ENCODE measurements around the gene PARM1. TPM values are rescaled to one million over a fixed set of nuclear protein-coding genes. Genes with fewer than 3 reads are reported as not detected.

PARM1 gene
- total and polyA plus RNA-seq, 8 donors = 29.4 to 140 (median 54.4) TPM

- TF ChIP-seq CTCF (IDR thresholded peaks at IDR 0.05) = no peak
- Histone ChIP-seq H3K36me3 (no peaks in the 10 kb centered on the region), H3K27me3 (no peaks in the 10 kb centered on the region), H3K4me3 (no peak overlapping the region), H3K9me3 (no peaks in the 10 kb centered on the region), H3K27ac (no peak overlapping the region), H3K4me1 (no peaks in the 10 kb centered on the region)
- intact Hi-C loops (cut with DNase I) = no loop called here
- ATAC-seq = no peak
- DNase-seq = no peak
Measured at GRCh38 chr4:75048208-75048879, 115.4 kb downstream of the PARM1 start.

- Histone ChIP-seq H3K4me3 (no peak overlapping the region), H3K27me3 (no peaks in the 10 kb centered on the region), H3K36me3 (no peaks in the 10 kb centered on the region), H3K27ac (no peak overlapping the region), H3K4me1 (no peaks in the 10 kb centered on the region), H3K9me3 (no peaks in the 10 kb centered on the region)
- TF ChIP-seq CTCF (IDR thresholded peaks at IDR 0.05) = no peak
- intact Hi-C loops (cut with DNase I) = no loop called here
- ATAC-seq (no peak), DNase-seq (no peak)
Measured at GRCh38 chr4:75051431-75051830, 118.5 kb downstream of the PARM1 start.

GRCh38 chr4:75053352-75053751 is 120.4 kb downstream of the PARM1 start:
- no peak for ATAC-seq
- no peaks in the 10 kb centered on the region for H3K36me3 ChIP-seq
- H3K4me3 ChIP-seq = no peak overlapping the region
- TF ChIP-seq CTCF (IDR thresholded peaks at IDR 0.05) = no peak
- DNase-seq = no peak
- H3K4me1 ChIP-seq = no peaks in the 10 kb centered on the region
- no peak overlapping the region for H3K27ac ChIP-seq
- H3K27me3 ChIP-seq = no peaks in the 10 kb centered on the region
- no peaks in the 10 kb centered on the region for H3K9me3 ChIP-seq
- intact Hi-C loops (cut with DNase I) = no loop called here

GRCh38 chr4:75054078-75054477 is 121.2 kb downstream of the PARM1 start:
- no peak for TF ChIP-seq CTCF (IDR thresholded peaks at IDR 0.05)
- Histone ChIP-seq H3K4me1 (no peaks in the 10 kb centered on the region), H3K27me3 (no peaks in the 10 kb centered on the region), H3K9me3 (no peaks in the 10 kb centered on the region), H3K27ac (no peak overlapping the region), H3K4me3 (no peak overlapping the region), H3K36me3 (no peaks in the 10 kb centered on the region)
- ATAC-seq (no peak), DNase-seq (no peak)
- intact Hi-C loops (cut with DNase I) = no loop called here

GRCh38 chr4:75056277-75056676 is 123.4 kb downstream of the PARM1 start:
- ATAC-seq (no peak), DNase-seq (no peak)
- Histone ChIP-seq H3K27ac (no peak overlapping the region), H3K4me1 (no peaks in the 10 kb centered on the region), H3K27me3 (no peaks in the 10 kb centered on the region), H3K9me3 (no peaks in the 10 kb centered on the region), H3K4me3 (no peak overlapping the region), H3K36me3 (no peaks in the 10 kb centered on the region)
- intact Hi-C loops (cut with DNase I) = no loop called here
- TF ChIP-seq CTCF (IDR thresholded peaks at IDR 0.05) = no peak
